Erythroblast (primary cell): ENCODE measurements around the gene GFI1B.

Experiments
- GATA1 ChIP-seq: IDR thresholded peaks from 2 replicates; pipeline ENCODE4 v1.6.1; 2011; ENCODE audit warnings: low read depth, mild to moderate bottlenecking, control low read depth, low read length, moderate library complexity
- POLR2A ChIP-seq: IDR thresholded peaks from 2 replicates; pipeline ENCODE4 v1.6.1; 2011; ENCODE audit warnings: mild to moderate bottlenecking, low read length

- TF ChIP-seq POLR2A (no peak), GATA1 (no peak)
These were observed 57.2 kb downstream of the GFI1B start for GRCh38 chr9:133035669-133036068.
